Endodermal cell (in vitro differentiated cells): ENCODE measurements around the gene STIM1. TPM values are rescaled to one million over a fixed set of nuclear protein-coding genes. Genes with fewer than 3 reads are reported as not detected.

Source experiments
- DNase-seq: peaks from one replicate; pipeline ENCODE4 v3.0.0-alpha.2; 2017
- H3K27ac ChIP-seq: 2 replicates; pipeline ENCODE4 v1.5.1; 2013; ENCODE audit warnings: mild to moderate bottlenecking, low read depth, low read length, moderate library complexity
- H3K27me3 ChIP-seq: 2 replicates; pipeline ENCODE4 v1.6.1; 2013; ENCODE audit warnings: mild to moderate bottlenecking, low read length, moderate library complexity; ENCODE audit not compliant: insufficient read depth, control insufficient read depth, poor library complexity, severe bottlenecking
- H3K36me3 ChIP-seq: 2 replicates; pipeline ENCODE4 v1.7.0; 2013; ENCODE audit warnings: mild to moderate bottlenecking, low read length, moderate library complexity; ENCODE audit not compliant: control insufficient read depth, insufficient read depth
- H3K4me1 ChIP-seq: one replicate; pipeline ENCODE4 v1.7.0; 2013; ENCODE audit warnings: low read length; ENCODE audit not compliant: control insufficient read depth, insufficient read depth
- H3K4me3 ChIP-seq: 2 replicates; pipeline ENCODE4 v1.5.1; 2013; ENCODE audit warnings: mild to moderate bottlenecking, low read length, moderate library complexity
- H3K9ac ChIP-seq: 2 replicates; pipeline ENCODE4 v1.6.1; 2013; ENCODE audit warnings: mild to moderate bottlenecking, low read length, moderate library complexity; ENCODE audit not compliant: poor library complexity, severe bottlenecking; ENCODE audit errors: extremely low read depth
- H3K9me3 ChIP-seq: 2 replicates; pipeline ENCODE4 v1.6.1; 2013; ENCODE audit warnings: mild to moderate bottlenecking, low read length, moderate library complexity; ENCODE audit not compliant: control insufficient read depth
- H3K27ac Mint-ChIP-seq: 2 replicates; pipeline ENCODE4 v1.8.0; 2020; ENCODE audit warnings: mixed read lengths
- H3K27me3 Mint-ChIP-seq: 2 replicates; pipeline ENCODE4 v1.8.0; 2021; ENCODE audit warnings: mild to moderate bottlenecking, mixed read lengths; ENCODE audit not compliant: insufficient read depth
- H3K36me3 Mint-ChIP-seq: 2 replicates; pipeline ENCODE4 v1.8.0; 2020; ENCODE audit warnings: low read depth, mixed read lengths
- H3K4me1 Mint-ChIP-seq: 2 replicates; pipeline ENCODE4 v1.8.0; 2020; ENCODE audit warnings: mixed read lengths
- H3K4me3 Mint-ChIP-seq: 2 replicates; pipeline ENCODE4 v1.8.0; 2020; ENCODE audit warnings: mild to moderate bottlenecking, moderate library complexity, mixed read lengths
- H3K9me3 Mint-ChIP-seq: 2 replicates; pipeline ENCODE4 v1.8.0; 2020; ENCODE audit warnings: mild to moderate bottlenecking, mixed read lengths
- WGBS, 2 experiments: methylation state at CpG; one replicate each; pipeline versions ENCODE4 v1.1.5 to v1.1.7; 2013; ENCODE audit warnings: missing lambda C conversion rate in 2 of 2, mixed read lengths in 1 of 2; ENCODE audit not compliant: insufficient coverage in 1 of 2, insufficient read length in 1 of 2; 5-methylcytosine and 5-hydroxymethylcytosine counted together
- total RNA-seq, 2 donors: library from RNA; stranded (reverse); fragmentation: NEBNext Ultra II Directional in 1 of 2; extraction: Animal tissue kit (Norgen Biotek cat#: 25700) in 1 of 2; gene quantifications; 2 replicates in 1 of 2; 3 replicates in 1 of 2; pipeline ENCODE4 v1.2.1, GENCODE V29; 2021
- TF ChIP-seq, protein P1 (sequence below): fragments of 200-600 bp; sonication (generic); conservative IDR thresholded peaks from 2 replicates; pipeline ENCODE4 v1.5.0; 2021; ENCODE audit warnings: antibody characterized with exemption, mild to moderate bottlenecking

Gene STIM1
- total RNA-seq, 2 donors from 2014 or later: 20.9 to 27.9 TPM

DNA sequence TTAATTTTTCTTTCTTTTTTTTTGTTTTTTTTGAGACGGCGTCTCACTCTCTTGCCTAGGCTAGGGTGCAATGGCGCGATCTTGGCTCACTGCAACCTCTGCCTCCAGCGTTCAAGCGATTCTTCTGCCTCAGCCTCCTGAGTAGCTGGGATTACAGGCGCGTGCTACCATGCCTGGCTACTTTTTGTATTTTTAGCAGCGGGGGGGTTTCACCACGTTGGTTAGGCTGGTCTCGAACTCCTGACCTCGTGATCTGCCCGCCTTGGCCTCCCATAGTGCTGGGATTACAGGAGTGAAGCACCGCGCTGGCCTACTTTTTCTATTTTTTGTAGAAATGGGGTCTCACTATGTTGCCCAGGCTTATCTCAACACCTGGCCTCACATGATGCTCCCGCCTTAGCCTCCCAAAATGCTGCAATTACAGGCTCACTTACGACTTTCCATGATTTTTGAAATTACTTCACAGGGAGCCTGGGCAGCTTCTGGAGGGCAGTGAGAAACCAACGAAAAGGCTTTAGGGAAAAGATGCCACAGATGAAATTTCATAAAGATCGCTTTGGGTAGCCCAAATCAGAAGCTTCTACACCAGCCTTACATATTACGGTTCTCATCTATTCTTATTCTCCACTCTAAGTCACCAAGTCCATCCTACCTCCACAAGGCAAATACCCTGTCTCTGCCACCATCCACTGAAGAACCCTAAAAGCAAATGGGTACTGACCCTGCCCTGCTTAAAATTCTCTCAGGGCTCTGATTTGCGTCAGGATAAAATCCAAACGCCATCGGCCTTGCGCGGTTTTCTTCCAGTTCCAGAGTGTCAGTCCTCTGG lies 238.3 kb downstream of the STIM1 start:
- Histone ChIP-seq H3K27ac (peak overlapping the region; percentile 91), H3K4me1 (peaks cover 3% of the 10 kb centered on the region), H3K9me3 (no peaks in the 10 kb centered on the region), H3K36me3 (no peaks in the 10 kb centered on the region), H3K4me3 (peak overlapping the region; percentile 93), H3K27me3 (no peaks in the 10 kb centered on the region), H3K9ac (peak overlapping the region; percentile 85)
- TF ChIP-seq, protein P1, sequence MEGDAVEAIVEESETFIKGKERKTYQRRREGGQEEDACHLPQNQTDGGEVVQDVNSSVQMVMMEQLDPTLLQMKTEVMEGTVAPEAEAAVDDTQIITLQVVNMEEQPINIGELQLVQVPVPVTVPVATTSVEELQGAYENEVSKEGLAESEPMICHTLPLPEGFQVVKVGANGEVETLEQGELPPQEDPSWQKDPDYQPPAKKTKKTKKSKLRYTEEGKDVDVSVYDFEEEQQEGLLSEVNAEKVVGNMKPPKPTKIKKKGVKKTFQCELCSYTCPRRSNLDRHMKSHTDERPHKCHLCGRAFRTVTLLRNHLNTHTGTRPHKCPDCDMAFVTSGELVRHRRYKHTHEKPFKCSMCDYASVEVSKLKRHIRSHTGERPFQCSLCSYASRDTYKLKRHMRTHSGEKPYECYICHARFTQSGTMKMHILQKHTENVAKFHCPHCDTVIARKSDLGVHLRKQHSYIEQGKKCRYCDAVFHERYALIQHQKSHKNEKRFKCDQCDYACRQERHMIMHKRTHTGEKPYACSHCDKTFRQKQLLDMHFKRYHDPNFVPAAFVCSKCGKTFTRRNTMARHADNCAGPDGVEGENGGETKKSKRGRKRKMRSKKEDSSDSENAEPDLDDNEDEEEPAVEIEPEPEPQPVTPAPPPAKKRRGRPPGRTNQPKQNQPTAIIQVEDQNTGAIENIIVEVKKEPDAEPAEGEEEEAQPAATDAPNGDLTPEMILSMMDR: no peak
- Mint-ChIP-seq H3K9me3 (no peaks in the 10 kb centered on the region), H3K27ac (peak overlapping the region; percentile 98), H3K36me3 (peaks cover 2% of the 10 kb centered on the region), H3K4me3 (peak overlapping the region; percentile 85), H3K27me3 (no peaks in the 10 kb centered on the region), H3K4me1 (peaks cover 14% of the 10 kb centered on the region)
- DNase-seq: no peak
- WGBS, 2 experiments: 71 to 74% methylated on average over 22 to 25 of the region's 25 CpGs

DNA sequence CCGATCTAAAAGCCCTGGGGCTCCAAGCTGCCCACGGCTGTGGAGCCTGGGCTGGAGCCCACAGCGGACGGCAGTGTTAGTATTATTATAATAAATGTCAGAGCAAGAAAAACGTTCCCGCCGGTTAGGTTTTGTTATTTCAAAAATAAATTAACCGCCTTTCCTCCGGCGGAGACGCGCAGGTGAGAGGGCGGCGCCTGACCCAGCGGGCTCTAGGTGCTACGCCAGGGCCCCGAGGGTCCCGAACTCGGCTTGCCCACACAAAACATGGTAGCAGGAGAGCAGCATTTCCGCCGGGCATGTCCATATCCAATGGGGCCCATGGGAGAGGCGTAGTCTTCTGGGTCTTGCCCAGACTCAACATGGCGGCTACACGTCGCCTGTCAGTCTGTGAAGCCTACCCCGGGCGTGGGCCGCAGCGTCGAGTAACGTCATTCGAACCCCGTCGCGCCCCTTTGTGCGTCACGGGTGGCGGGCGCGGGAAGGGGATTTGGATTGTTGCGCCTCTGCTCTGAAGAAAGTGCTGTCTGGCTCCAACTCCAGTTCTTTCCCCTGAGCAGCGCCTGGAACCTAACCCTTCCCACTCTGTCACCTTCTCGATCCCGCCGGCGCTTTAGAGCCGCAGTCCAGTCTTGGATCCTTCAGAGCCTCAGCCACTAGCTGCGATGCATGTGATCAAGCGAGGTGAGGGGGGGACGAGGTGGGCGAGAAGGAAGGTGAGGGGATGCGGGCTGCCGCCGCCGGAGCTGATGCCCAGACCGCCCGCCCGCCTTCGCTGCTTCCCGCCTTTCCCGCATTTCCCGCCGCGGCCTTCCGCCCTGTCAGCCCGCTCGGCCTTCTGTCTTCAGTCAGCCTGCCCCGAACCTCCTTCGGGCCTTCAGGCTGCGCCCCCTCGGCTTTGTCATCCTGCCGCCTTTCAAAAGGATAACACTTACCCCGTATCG lies 239.2 kb downstream of the STIM1 start, which contains the start of gene RRM1:
Gene RRM1 (plus strand): TSS at position 452 of the 944 bp plus-strand sequence. CDS start 214 bp downstream, at position 666.
- Mint-ChIP-seq H3K27me3 (no peaks in the 10 kb centered on the region), H3K27ac (peak within 1 kb of the TSS; percentile 98), H3K9me3 (no peaks in the 10 kb centered on the region), H3K36me3 (peaks cover 2% of the 10 kb centered on the region), H3K4me3 (peak within 1 kb of the TSS; percentile 85), H3K4me1 (peaks cover 20% of the 10 kb centered on the region)
- 0 to 1% methylated on average over 28 to 74 of the region's 74 CpGs for WGBS, 2 experiments
- Histone ChIP-seq H3K9me3 (no peaks in the 10 kb centered on the region), H3K27me3 (no peaks in the 10 kb centered on the region), H3K4me3 (peak within 1 kb of the TSS; percentile 93), H3K9ac (peak within 1 kb of the TSS; percentile 85), H3K27ac (peak within 1 kb of the TSS; percentile 91), H3K4me1 (peaks cover 3% of the 10 kb centered on the region), H3K36me3 (no peaks in the 10 kb centered on the region)
- TF ChIP-seq, protein P1: no peak
- peak; percentile 99 for DNase-seq

DNA sequence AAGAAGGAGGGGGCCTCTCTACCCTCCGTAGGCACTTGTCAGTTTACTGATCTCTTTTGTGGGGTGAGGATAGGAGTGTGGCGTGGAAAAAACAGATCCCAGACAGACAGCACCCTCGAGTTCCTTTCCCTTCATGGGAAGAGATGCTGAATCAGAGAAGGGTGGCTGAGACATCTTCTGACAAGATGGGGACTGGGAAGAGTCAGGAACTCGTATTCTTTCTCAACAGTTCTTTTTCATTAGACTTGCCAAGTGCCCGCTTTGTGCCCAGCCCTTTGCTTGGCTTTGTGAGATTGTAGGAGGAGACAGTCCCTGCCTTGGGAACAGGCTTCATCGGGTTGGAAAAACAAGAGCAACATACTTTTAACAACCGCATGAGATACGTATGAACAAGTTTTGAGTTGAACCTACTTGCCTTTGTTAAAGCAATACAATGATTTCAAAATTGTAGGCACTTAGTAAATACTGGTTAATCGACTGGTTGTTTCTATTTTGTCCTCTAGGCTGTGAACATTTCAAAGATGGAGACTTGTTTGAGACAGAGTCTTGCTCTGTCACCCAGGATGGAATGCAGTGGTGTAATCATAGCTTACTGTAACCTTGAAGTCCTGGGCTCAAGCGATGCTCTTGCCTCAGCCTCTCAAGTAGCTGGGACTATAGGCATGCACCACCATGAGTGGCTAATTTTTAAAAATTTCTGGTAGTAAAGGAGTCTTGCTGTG lies 240.2 kb downstream of the STIM1 start:
- Mint-ChIP-seq H3K9me3 (no peaks in the 10 kb centered on the region), H3K4me1 (peaks cover 29% of the 10 kb centered on the region), H3K27ac (peak overlapping the region; percentile 98), H3K36me3 (peaks cover 2% of the 10 kb centered on the region), H3K4me3 (peak overlapping the region; percentile 85), H3K27me3 (no peaks in the 10 kb centered on the region)
- WGBS, 2 experiments: 32 to 34% methylated on average over 6 to 10 of the region's 10 CpGs
- Histone ChIP-seq H3K36me3 (no peaks in the 10 kb centered on the region), H3K4me1 (peaks cover 9% of the 10 kb centered on the region), H3K27ac (peak overlapping the region; percentile 47), H3K9me3 (no peaks in the 10 kb centered on the region), H3K9ac (peak overlapping the region; percentile 85), H3K27me3 (no peaks in the 10 kb centered on the region), H3K4me3 (peak overlapping the region; percentile 93)
- TF ChIP-seq, protein P1: peak; percentile 31
- no peak for DNase-seq
